GM21529 (cell line): ENCODE data around the gene PCDHB7.
"Not testable (repeated sequence)": the region's sequence is repeated elsewhere in the genome, so short reads cannot be mapped to it uniquely, and the experiment has no call there.

ENCODE experiments used
- ATAC-seq: cut with Tn5 transposase; IDR thresholded peaks from one replicate; pipeline ENCODE4 v1.9.1; 2021; ENCODE audit not compliant: unreplicated experiment

The PCDHB7 gene

DNA sequence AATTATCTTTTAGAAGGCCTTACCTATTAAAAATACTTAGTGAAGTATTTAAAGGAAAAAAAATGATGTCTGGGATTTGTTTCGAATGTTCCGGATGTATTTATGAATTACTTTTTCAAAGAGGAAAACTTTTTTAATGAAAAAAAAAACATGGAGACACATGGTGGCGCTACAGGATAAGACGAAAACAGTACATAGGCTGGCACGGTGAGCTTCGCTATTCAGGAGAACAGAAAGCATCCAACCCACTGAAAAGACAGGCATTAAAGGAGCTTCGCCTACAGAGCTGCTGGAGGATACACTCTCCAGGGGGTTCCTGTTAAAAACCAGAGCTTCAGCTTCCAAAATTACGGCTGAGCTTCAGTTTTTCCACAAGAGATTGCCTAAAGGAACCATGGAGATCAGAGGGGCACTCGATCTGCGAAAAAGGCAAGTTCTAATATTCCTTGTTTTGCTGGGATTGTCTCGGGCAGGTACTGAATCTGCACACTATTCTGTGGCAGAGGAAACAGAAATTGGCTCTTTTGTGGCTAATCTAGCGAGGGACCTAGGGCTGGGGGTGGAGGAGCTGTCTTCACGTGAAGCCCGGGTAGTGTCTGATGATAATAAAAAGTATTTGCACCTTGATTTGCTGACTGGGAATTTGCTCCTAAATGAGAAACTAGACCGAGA lies 50.8 kb downstream of the PCDHB7 start, which contains the start of gene PCDHB14:
Gene PCDHB14 (plus strand): TSS at position 232 of the 672 bp plus-strand sequence. CDS start 163 bp downstream, at position 395.
- no peak for ATAC-seq

DNA sequence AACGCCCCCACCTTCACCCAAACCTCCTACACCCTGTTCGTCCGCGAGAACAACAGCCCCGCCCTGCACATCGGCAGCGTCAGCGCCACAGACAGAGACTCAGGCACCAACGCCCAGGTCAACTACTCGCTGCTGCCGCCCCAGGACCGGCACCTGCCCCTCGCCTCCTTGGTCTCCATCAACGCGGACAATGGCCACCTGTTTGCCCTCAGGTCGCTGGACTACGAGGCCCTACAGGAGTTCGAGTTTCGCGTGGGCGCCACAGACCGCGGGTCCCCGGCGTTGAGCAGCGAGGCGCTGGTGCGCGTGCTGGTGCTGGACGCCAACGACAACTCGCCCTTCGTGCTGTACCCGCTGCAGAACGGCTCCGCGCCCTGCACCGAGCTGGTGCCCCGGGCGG lies 52.4 kb downstream of the PCDHB7 start:
- ATAC-seq = not testable (repeated sequence)

DNA sequence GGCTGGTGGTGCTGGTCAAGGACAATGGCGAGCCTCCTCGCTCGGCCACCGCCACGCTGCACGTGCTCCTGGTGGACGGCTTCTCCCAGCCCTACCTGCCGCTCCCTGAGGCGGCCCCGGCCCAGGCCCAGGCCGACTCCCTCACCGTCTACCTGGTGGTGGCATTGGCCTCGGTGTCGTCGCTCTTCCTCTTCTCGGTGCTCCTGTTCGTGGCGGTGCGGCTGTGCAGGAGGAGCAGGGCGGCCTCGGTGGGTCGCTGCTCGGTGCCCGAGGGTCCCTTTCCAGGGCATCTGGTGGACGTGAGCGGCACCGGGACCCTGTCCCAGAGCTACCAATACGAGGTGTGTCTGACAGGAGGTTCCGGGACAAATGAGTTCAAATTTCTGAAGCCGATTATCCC lies 53.0 kb downstream of the PCDHB7 start:
- ATAC-seq = not testable (repeated sequence)
